ENCODE measurements around the gene ENOX2.

- TF ChIP-seq ZNF274 (IDR thresholded peaks at IDR 0.05; ENCODE audit: low read depth, low read length) = no peak
- TF ChIP-seq YY1 (IDR thresholded peaks at IDR 0.05; ENCODE audit: insufficient read depth, insufficient read length) = no peak
- no peak for TF ChIP-seq SUZ12 (IDR thresholded peaks at IDR 0.05; ENCODE audit: extremely low read depth, insufficient read depth, insufficient read length)
Measured at GRCh38 chrX:130676861-130677260, 226.1 kb downstream of the ENOX2 start.

All from NT2/D1 (cell line).